HCT116 (cell line): ENCODE measurements around the gene PRMT3. TPM values are rescaled to one million over a fixed set of nuclear protein-coding genes. Genes with fewer than 3 reads are reported as not detected.

Experiments
- ATAC-seq: fragments of 200-7000 bp; cut with Tn5 transposase; 2 replicates; pipeline ENCODE4 v1.9.1; 2020; ENCODE audit warnings: mild to moderate bottlenecking, moderate library complexity
- BruUV-seq: library from RNA; stranded (reverse); fragments of 400-500 nt; replicated peaks from 2 replicates; lab custom pipeline; 2021; lab: Mats Ljungman, UMichigan
- CTCF ChIA-PET: fragments of 300-600 bp; sonication (Branson Sonifier 250); formaldehyde crosslinking; loops from one replicate; lab custom pipeline; 2021; ENCODE audit warnings: antibody characterized with exemption; lab: Charles Lee
- POLR2A ChIA-PET: fragments of 300-600, 350-600 bp; sonication (Branson Sonifier 250); formaldehyde crosslinking; loops from one replicate; lab custom pipeline; 2021; ENCODE audit warnings: antibody characterized with exemption; lab: Charles Lee
- RAD21 ChIA-PET, 2 experiments: fragments of 300-600 bp; sonication (Branson Sonifier 250); formaldehyde crosslinking; loops; one replicate each; lab custom pipeline; 2023; ENCODE audit warnings: low total read pairs in 2 of 2; ENCODE audit not compliant: uncharacterized antibody in 2 of 2, unreplicated experiment in 2 of 2, low non-redundant PET in 1 of 2; lab: Charles Lee
- DNase-seq: peaks from one replicate; pipeline ENCODE4 v3.0.0-alpha.2; 2010; ENCODE audit warnings: low read depth, low spot score
- H2AFZ ChIP-seq: fragments of 200-600 bp; shearing (Covaris generic), sonication (generic); 2 replicates; pipeline ENCODE4 v1.6.1; 2017; ENCODE audit warnings: low read depth, mixed run types, mixed read lengths, antibody characterized with exemption, low read length; ENCODE audit not compliant: poor library complexity, severe bottlenecking
- H3K27ac ChIP-seq: 2 replicates; pipeline ENCODE4 v1.5.1; 2012; ENCODE audit warnings: low read depth, low read length
- H3K27me3 ChIP-seq: fragments of 200-600 bp; sonication (generic); 2 replicates; pipeline ENCODE4 v1.6.1; 2016; ENCODE audit warnings: mixed run types, low read length, mixed read lengths; ENCODE audit not compliant: insufficient read depth
- H3K36me3 ChIP-seq, 2 experiments: fragments of 200-500 bp in 1 of 2; fragments of 200-600 bp in 1 of 2; sonication (Bioruptor generic) in 1 of 2; sonication (generic) in 1 of 2; 2 replicates each; pipeline versions ENCODE4 v1.5.1 to v1.6.1; 2014 to 2016; ENCODE audit warnings: low read length in 2 of 2, inconsistent platforms in 1 of 2, mixed read lengths in 1 of 2, mixed run types in 1 of 2; ENCODE audit not compliant: insufficient read depth in 2 of 2, control insufficient read depth in 1 of 2
- H3K4me1 ChIP-seq, 2 experiments: fragments of 200-600 bp in 1 of 2; sonication (generic) in 1 of 2; 2 replicates each; pipeline versions ENCODE4 v1.5.1 to v1.6.1; 2012 to 2017; ENCODE audit warnings: low read length in 2 of 2, inconsistent platforms in 1 of 2, mild to moderate bottlenecking in 1 of 2, mixed read lengths in 1 of 2, mixed run types in 1 of 2, moderate library complexity in 1 of 2; ENCODE audit not compliant: insufficient read depth in 2 of 2, control insufficient read depth in 1 of 2
- H3K4me2 ChIP-seq: fragments of 200-600 bp; sonication (generic); 2 replicates; pipeline ENCODE4 v1.6.1; 2017; ENCODE audit warnings: mixed run types, low read length, mixed read lengths
- H3K4me3 ChIP-seq, 2 experiments: fragments of 200-600 bp in 1 of 2; sonication (generic) in 1 of 2; replicated peaks in 1 of 2; 2 replicates each; pipeline ENCODE4 v1.5.1; 2011 to 2016; ENCODE audit warnings: low read length in 2 of 2, control low read depth in 1 of 2, low read depth in 1 of 2, mild to moderate bottlenecking in 1 of 2, mixed read lengths in 1 of 2, mixed run types in 1 of 2
- H3K79me2 ChIP-seq: fragments of 200-600 bp; sonication (generic); 2 replicates; pipeline ENCODE4 v1.6.1; 2017; ENCODE audit warnings: mild to moderate bottlenecking, mixed run types, low read length, moderate library complexity, mixed read lengths; ENCODE audit not compliant: insufficient read depth
- H3K9ac ChIP-seq: fragments of 200-600 bp; sonication (generic); 2 replicates; pipeline ENCODE4 v1.6.1; 2016; ENCODE audit warnings: low read length, mixed read lengths
- H3K9me2 ChIP-seq: fragments of 200-600 bp; sonication (generic), shearing (Covaris generic); 2 replicates; pipeline ENCODE4 v1.6.1; 2017; ENCODE audit warnings: mixed run types, mild to moderate bottlenecking, moderate library complexity; ENCODE audit not compliant: insufficient read depth
- H3K9me3 ChIP-seq, 2 experiments: fragments of 200-500 bp in 1 of 2; fragments of 200-600 bp in 1 of 2; sonication (Bioruptor generic) in 1 of 2; sonication (generic) in 1 of 2; 2 replicates each; pipeline ENCODE4 v1.6.1; 2014 to 2017; ENCODE audit warnings: low read length in 2 of 2, mixed read lengths in 2 of 2, inconsistent platforms in 1 of 2, low read depth in 1 of 2, mild to moderate bottlenecking in 1 of 2, mixed run types in 1 of 2, moderate library complexity in 1 of 2; ENCODE audit not compliant: control insufficient read depth in 1 of 2, insufficient read depth in 1 of 2
- H4K20me1 ChIP-seq: fragments of 200-600 bp; sonication (generic), shearing (Covaris generic); 2 replicates; pipeline ENCODE4 v1.6.1; 2017; ENCODE audit warnings: mixed run types, mild to moderate bottlenecking, moderate library complexity; ENCODE audit not compliant: insufficient read depth
- ELF1 ChIP-seq: IDR thresholded peaks from 2 replicates; pipeline ENCODE4 v1.6.1; 2012; ENCODE audit warnings: low read depth, borderline replicate concordance
- EZH2phosphoT487 ChIP-seq: fragments of 200-600 bp; IDR thresholded peaks from 2 replicates; pipeline ENCODE4 v1.6.1; 2018; ENCODE audit warnings: antibody characterized with exemption, borderline replicate concordance
- FOSL1 ChIP-seq: IDR thresholded peaks from 2 replicates; pipeline ENCODE4 v1.6.1; 2012; ENCODE audit warnings: low read depth
- POLR2A ChIP-seq: IDR thresholded peaks from 2 replicates; pipeline ENCODE4 v1.7.0; 2011; ENCODE audit warnings: borderline replicate concordance; ENCODE audit not compliant: insufficient read depth, insufficient read length; ENCODE audit errors: extremely low read depth
- POLR2AphosphoS5 ChIP-seq: IDR thresholded peaks from 2 replicates; pipeline ENCODE4 v1.6.1; 2011; ENCODE audit warnings: mild to moderate bottlenecking, low read depth, low read length, moderate library complexity
- RAD21 ChIP-seq: IDR thresholded peaks from 2 replicates; pipeline ENCODE4 v1.6.1; 2012; ENCODE audit warnings: low read depth, mild to moderate bottlenecking
- SIN3A ChIP-seq: IDR thresholded peaks from 2 replicates; pipeline ENCODE4 v1.6.1; 2012; ENCODE audit warnings: low read depth
- SRF ChIP-seq: IDR thresholded peaks from 2 replicates; pipeline ENCODE4 v1.6.1; 2012; ENCODE audit warnings: low read depth
- TCF7L2 ChIP-seq: IDR thresholded peaks from 2 replicates; pipeline ENCODE4 v1.7.0; 2011; ENCODE audit warnings: borderline replicate concordance, inconsistent platforms; ENCODE audit not compliant: insufficient read depth, insufficient read length; ENCODE audit errors: extremely low read depth
- YY1 ChIP-seq: IDR thresholded peaks from 2 replicates; pipeline ENCODE4 v1.6.1; 2011; ENCODE audit warnings: low read length, low read depth, moderate library complexity, mild to moderate bottlenecking; ENCODE audit not compliant: insufficient replicate concordance; ENCODE audit errors: extremely low read depth
- ZFX ChIP-seq: fragments of 450-650 bp; IDR thresholded peaks from 2 replicates; pipeline ENCODE4 v1.6.1; 2017
- ZNF274 ChIP-seq: fragments of 200-500 bp; sonication (Bioruptor generic); IDR thresholded peaks from 2 replicates; pipeline ENCODE4 v1.6.1; 2014; ENCODE audit warnings: mild to moderate bottlenecking, low read depth, low read length, inconsistent platforms
- intact Hi-C: fragments of 100-400 bp; cut with micrococcal nuclease; formaldehyde crosslinking; loops from 2 replicates; pipeline ENCODE4 v1.10.0; 2022
- total RNA-seq: library from RNA; stranded (reverse); gene quantifications from one replicate; pipeline ENCODE4 v1.2.1, GENCODE V29; 2021; ENCODE audit not compliant: unreplicated experiment
- TF ChIP-seq, protein P1 (sequence below), 3 experiments: fragments of 200-600 bp in 1 of 3; sonication (generic) in 1 of 3; IDR thresholded peaks in 2 of 3; conservative IDR thresholded peaks in 1 of 3; 2 replicates each; pipeline ENCODE4 v1.5.1; 2012 to 2017; ENCODE audit warnings: low read depth in 2 of 3, low read length in 2 of 3, antibody characterized with exemption in 1 of 3, borderline replicate concordance in 1 of 3, control low read depth in 1 of 3, mild to moderate bottlenecking in 1 of 3, mixed read lengths in 1 of 3, mixed run types in 1 of 3, moderate library complexity in 1 of 3; ENCODE audit not compliant: insufficient read depth in 1 of 3
- TF ChIP-seq, protein P2 (sequence below): IDR thresholded peaks from 2 replicates; pipeline ENCODE4 v1.6.1; 2012; ENCODE audit warnings: low read depth

The PRMT3 gene
- total RNA-seq, 1 experiment from 2014 or later, result 24.3 TPM

- TF ChIP-seq, protein P1, sequence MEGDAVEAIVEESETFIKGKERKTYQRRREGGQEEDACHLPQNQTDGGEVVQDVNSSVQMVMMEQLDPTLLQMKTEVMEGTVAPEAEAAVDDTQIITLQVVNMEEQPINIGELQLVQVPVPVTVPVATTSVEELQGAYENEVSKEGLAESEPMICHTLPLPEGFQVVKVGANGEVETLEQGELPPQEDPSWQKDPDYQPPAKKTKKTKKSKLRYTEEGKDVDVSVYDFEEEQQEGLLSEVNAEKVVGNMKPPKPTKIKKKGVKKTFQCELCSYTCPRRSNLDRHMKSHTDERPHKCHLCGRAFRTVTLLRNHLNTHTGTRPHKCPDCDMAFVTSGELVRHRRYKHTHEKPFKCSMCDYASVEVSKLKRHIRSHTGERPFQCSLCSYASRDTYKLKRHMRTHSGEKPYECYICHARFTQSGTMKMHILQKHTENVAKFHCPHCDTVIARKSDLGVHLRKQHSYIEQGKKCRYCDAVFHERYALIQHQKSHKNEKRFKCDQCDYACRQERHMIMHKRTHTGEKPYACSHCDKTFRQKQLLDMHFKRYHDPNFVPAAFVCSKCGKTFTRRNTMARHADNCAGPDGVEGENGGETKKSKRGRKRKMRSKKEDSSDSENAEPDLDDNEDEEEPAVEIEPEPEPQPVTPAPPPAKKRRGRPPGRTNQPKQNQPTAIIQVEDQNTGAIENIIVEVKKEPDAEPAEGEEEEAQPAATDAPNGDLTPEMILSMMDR (IDR thresholded peaks at IDR 0.05 in 2 of 3, conservative IDR thresholded peaks at IDR 0.05 in 1 of 3; ENCODE audit: borderline replicate concordance in 1 of 3, insufficient read depth in 1 of 3, low read depth in 2 of 3, low read length in 2 of 3), result no peak
- TF ChIP-seq YY1, result no peak
- TF ChIP-seq SIN3A, result no peak
These were observed 25.0 kb upstream of the PRMT3 start (continued) for GRCh38 chr11:20362481-20362880.

GRCh38 chr11:20363149-20363499 is 24.4 kb upstream of the PRMT3 start:
- ATAC-seq, result peak; percentile 8; the same call in 1 of the 2 replicates
- Histone ChIP-seq H3K9me2 (no peaks in the 10 kb centered on the region), H3K79me2 (peaks cover 12% of the 10 kb centered on the region; the same call in 1 of the 2 replicates), H3K4me2 (peak overlapping the region; percentile 87), H3K4me3 (peak overlapping the region; percentile 55 to 62), H3K27ac (peak overlapping the region; percentile 95), H3K4me1 (peaks cover 22 to 52% of the 10 kb centered on the region in 2 experiments)
- ChIA-PET RAD21 (no interaction called here), POLR2A (no interaction called here)
- no peak for TF ChIP-seq POLR2A
- TF ChIP-seq, protein P2, sequence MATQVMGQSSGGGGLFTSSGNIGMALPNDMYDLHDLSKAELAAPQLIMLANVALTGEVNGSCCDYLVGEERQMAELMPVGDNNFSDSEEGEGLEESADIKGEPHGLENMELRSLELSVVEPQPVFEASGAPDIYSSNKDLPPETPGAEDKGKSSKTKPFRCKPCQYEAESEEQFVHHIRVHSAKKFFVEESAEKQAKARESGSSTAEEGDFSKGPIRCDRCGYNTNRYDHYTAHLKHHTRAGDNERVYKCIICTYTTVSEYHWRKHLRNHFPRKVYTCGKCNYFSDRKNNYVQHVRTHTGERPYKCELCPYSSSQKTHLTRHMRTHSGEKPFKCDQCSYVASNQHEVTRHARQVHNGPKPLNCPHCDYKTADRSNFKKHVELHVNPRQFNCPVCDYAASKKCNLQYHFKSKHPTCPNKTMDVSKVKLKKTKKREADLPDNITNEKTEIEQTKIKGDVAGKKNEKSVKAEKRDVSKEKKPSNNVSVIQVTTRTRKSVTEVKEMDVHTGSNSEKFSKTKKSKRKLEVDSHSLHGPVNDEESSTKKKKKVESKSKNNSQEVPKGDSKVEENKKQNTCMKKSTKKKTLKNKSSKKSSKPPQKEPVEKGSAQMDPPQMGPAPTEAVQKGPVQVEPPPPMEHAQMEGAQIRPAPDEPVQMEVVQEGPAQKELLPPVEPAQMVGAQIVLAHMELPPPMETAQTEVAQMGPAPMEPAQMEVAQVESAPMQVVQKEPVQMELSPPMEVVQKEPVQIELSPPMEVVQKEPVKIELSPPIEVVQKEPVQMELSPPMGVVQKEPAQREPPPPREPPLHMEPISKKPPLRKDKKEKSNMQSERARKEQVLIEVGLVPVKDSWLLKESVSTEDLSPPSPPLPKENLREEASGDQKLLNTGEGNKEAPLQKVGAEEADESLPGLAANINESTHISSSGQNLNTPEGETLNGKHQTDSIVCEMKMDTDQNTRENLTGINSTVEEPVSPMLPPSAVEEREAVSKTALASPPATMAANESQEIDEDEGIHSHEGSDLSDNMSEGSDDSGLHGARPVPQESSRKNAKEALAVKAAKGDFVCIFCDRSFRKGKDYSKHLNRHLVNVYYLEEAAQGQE, result no peak
- no peak for TF ChIP-seq EZH2phosphoT487
- TF ChIP-seq SRF, result no peak
- no peak for TF ChIP-seq ZNF274
- TF ChIP-seq ZFX, result no peak
- no peak for TF ChIP-seq ELF1
- no peak for TF ChIP-seq POLR2AphosphoS5
- no peak for TF ChIP-seq TCF7L2
- TF ChIP-seq RAD21, result no peak
- no peak for TF ChIP-seq SIN3A
- TF ChIP-seq FOSL1, result no peak
- TF ChIP-seq, all 23 proteins: peak for 0
- CTCF ChIA-PET, result interaction anchor here (2.8 kb wide), 1 partner anchor 9 kb away, joined by 15 read pairs; no protein-coding TSS in a partner anchor
- Histone ChIP-seq H3K27me3 (no peaks in the 10 kb centered on the region), H3K36me3 (no peaks in the 10 kb centered on the region), H2AFZ (peak overlapping the region; percentile 65), H4K20me1 (no peaks in the 10 kb centered on the region), H3K9ac (peak overlapping the region; percentile 78), H3K9me3 (no peaks in the 10 kb centered on the region)
- TSS peak; percentile 62 for BruUV-seq
- intact Hi-C loops, result no loop called here
- DNase-seq, result no peak
